Duodenal mucosa (tissue), 2 donors: Measurements from ENCODE around the gene HIC1.

Source experiments
- H3K27ac ChIP-seq: one replicate; pipeline ENCODE4 v1.7.0; 2013; ENCODE audit warnings: low read depth, low read length
- H3K27me3 ChIP-seq, 2 donors: one replicate each; pipeline ENCODE4 v1.7.0; 2013; ENCODE audit warnings: low read length in 2 of 2, control low read depth in 1 of 2; ENCODE audit not compliant: insufficient read depth in 2 of 2, control insufficient read depth in 1 of 2
- H3K36me3 ChIP-seq, 2 donors: one replicate each; pipeline ENCODE4 v1.7.0; 2013; ENCODE audit warnings: low read length in 2 of 2, control low read depth in 1 of 2; ENCODE audit not compliant: insufficient read depth in 2 of 2, control insufficient read depth in 1 of 2
- H3K4me1 ChIP-seq, 2 donors: one replicate each; pipeline ENCODE4 v1.7.0; 2013; ENCODE audit warnings: low read length in 2 of 2, control low read depth in 1 of 2; ENCODE audit not compliant: insufficient read depth in 2 of 2, control insufficient read depth in 1 of 2
- H3K4me3 ChIP-seq, 2 donors: one replicate each; pipeline ENCODE4 v1.7.0; 2013; ENCODE audit warnings: low read length in 2 of 2, low read depth in 1 of 2
- H3K9ac ChIP-seq, 2 donors: one replicate each; pipeline ENCODE4 v1.7.0; 2013; ENCODE audit warnings: low read length in 2 of 2, low read depth in 1 of 2
- H3K9me3 ChIP-seq, 2 donors: one replicate each; pipeline ENCODE4 v1.7.0; 2013; ENCODE audit warnings: low read length in 2 of 2, control low read depth in 1 of 2; ENCODE audit not compliant: control insufficient read depth in 1 of 2

Gene HIC1

GRCh38 chr17:2089021-2089422 is 34.1 kb downstream of the HIC1 start:
- Histone ChIP-seq H3K36me3 (no peaks in the 10 kb centered on the region), H3K9me3 (no peaks in the 10 kb centered on the region), H3K4me1 (peaks cover 74 to 82% of the 10 kb centered on the region in 2 donors), H3K4me3 (peak overlapping the region; percentile 62 to 72), H3K9ac (peak overlapping the region; percentile 57 to 65), H3K27me3 (no peaks in the 10 kb centered on the region), H3K27ac (peak overlapping the region; percentile 86)

GRCh38 chr17:2090210-2090641 is 35.3 kb downstream of the HIC1 start:
- no peaks in the 10 kb centered on the region for H3K36me3 ChIP-seq

GRCh38 chr17:2090804-2091534 is 36.1 kb downstream of the HIC1 start:
- Histone ChIP-seq H3K27ac (peak overlapping the region; percentile 53), H3K36me3 (no peaks in the 10 kb centered on the region), H3K27me3 (no peaks in the 10 kb centered on the region), H3K9ac (peak overlapping the region in 1 of 2 donors; percentile 57), H3K4me1 (peaks cover 61 to 74% of the 10 kb centered on the region in 2 donors), H3K9me3 (no peaks in the 10 kb centered on the region), H3K4me3 (peak overlapping the region in 1 of 2 donors; percentile 62)

More at GRCh38 chr17:2090210-2090641, 35.3 kb downstream of the HIC1 start:
- Histone ChIP-seq H3K27ac (peak overlapping the region; percentile 53), H3K9me3 (no peaks in the 10 kb centered on the region), H3K4me1 (peaks cover 64 to 78% of the 10 kb centered on the region in 2 donors), H3K4me3 (peak overlapping the region; percentile 62 to 72), H3K27me3 (no peaks in the 10 kb centered on the region), H3K9ac (peak overlapping the region in 1 of 2 donors; percentile 57)

- peak overlapping the region in 1 of 2 donors; percentile 7 for H3K9ac ChIP-seq
- H3K36me3 ChIP-seq = no peaks in the 10 kb centered on the region
- H3K9me3 ChIP-seq = no peaks in the 10 kb centered on the region
- peaks cover 48 to 61% of the 10 kb centered on the region in 2 donors for H3K4me1 ChIP-seq
- H3K27ac ChIP-seq = no peak overlapping the region
- H3K4me3 ChIP-seq = no peak overlapping the region
- H3K27me3 ChIP-seq = no peaks in the 10 kb centered on the region
Observed at GRCh38 chr17:2092253-2092652, 37.4 kb downstream of the HIC1 start.

- no peaks in the 10 kb centered on the region for H3K27me3 ChIP-seq
- H3K4me1 ChIP-seq = peaks cover 37 to 50% of the 10 kb centered on the region in 2 donors
- no peak overlapping the region for H3K4me3 ChIP-seq
- no peak overlapping the region for H3K27ac ChIP-seq
- H3K36me3 ChIP-seq = peaks cover 0 to 2% of the 10 kb centered on the region in 2 donors
- no peak overlapping the region for H3K9ac ChIP-seq
- no peaks in the 10 kb centered on the region for H3K9me3 ChIP-seq
Observed at GRCh38 chr17:2093349-2093748, 38.4 kb downstream of the HIC1 start.

- Histone ChIP-seq H3K27me3 (no peaks in the 10 kb centered on the region), H3K36me3 (peaks cover 0 to 2% of the 10 kb centered on the region in 2 donors), H3K27ac (no peak overlapping the region), H3K4me1 (peaks cover 21 to 40% of the 10 kb centered on the region in 2 donors), H3K9me3 (no peaks in the 10 kb centered on the region), H3K4me3 (no peak overlapping the region), H3K9ac (no peak overlapping the region)
Observed at GRCh38 chr17:2094891-2095535, 40.1 kb downstream of the HIC1 start.

- H3K9ac ChIP-seq = no peak overlapping the region
- no peaks in the 10 kb centered on the region for H3K9me3 ChIP-seq
- H3K36me3 ChIP-seq = peaks cover 0 to 2% of the 10 kb centered on the region in 2 donors
- H3K4me3 ChIP-seq = no peak overlapping the region
- no peak overlapping the region for H3K27ac ChIP-seq
- peaks cover 17 to 35% of the 10 kb centered on the region in 2 donors for H3K4me1 ChIP-seq
- no peaks in the 10 kb centered on the region for H3K27me3 ChIP-seq
Observed at GRCh38 chr17:2095536-2095910, 40.6 kb downstream of the HIC1 start.

GRCh38 chr17:2101448-2102257 is 46.8 kb downstream of the HIC1 start:
- peaks cover 16 to 31% of the 10 kb centered on the region in 2 donors for H3K4me1 ChIP-seq
- H3K9me3 ChIP-seq = no peaks in the 10 kb centered on the region
- H3K36me3 ChIP-seq = peaks cover 0 to 2% of the 10 kb centered on the region in 2 donors
- H3K27me3 ChIP-seq = no peaks in the 10 kb centered on the region
- no peak overlapping the region for H3K4me3 ChIP-seq
- no peak overlapping the region for H3K27ac ChIP-seq
- H3K9ac ChIP-seq = peak overlapping the region in 1 of 2 donors; percentile 34

- Histone ChIP-seq H3K27me3 (no peaks in the 10 kb centered on the region), H3K9ac (no peak overlapping the region), H3K4me1 (peaks cover 27 to 42% of the 10 kb centered on the region in 2 donors), H3K27ac (no peak overlapping the region), H3K9me3 (no peaks in the 10 kb centered on the region), H3K4me3 (no peak overlapping the region), H3K36me3 (peaks cover 0 to 2% of the 10 kb centered on the region in 2 donors)
Observed at GRCh38 chr17:2102931-2103809, 48.3 kb downstream of the HIC1 start.
